ENCODE results near the gene CDK14.

DNA sequence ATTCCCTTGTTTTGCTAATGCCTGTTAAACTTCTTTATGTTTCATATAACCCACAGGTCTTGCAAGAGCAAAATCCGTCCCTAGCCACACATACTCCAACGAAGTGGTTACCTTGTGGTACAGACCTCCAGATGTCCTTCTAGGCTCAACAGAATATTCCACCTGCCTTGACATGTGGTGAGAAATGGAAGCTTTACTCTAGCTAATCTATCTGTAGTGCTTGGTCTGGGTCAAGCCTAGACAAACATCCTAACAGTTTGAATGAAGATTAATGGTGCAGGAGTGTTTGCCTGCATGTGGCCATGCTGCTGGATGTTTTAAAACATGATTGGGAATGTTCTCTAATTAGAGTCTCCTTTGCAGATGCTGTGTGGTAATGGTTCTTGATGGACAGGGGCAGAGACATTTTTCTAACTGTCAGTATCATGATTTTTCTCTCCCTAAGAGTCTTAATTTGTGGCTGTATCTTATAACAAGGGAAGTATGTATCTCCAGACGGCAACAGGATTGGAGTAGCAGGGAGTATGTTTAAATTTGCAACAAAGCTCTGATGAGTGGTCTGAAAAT is 359.6 kb downstream of the CDK14 start:
- TF ChIP-seq ZNF121 (CRISPR knock-in tag; IDR thresholded peaks at IDR 0.05) (no peak), ATF2 (CRISPR knock-in tag; IDR thresholded peaks at IDR 0.05; ENCODE audit: borderline replicate concordance, low read depth) (no peak), RELA (CRISPR knock-in tag; IDR thresholded peaks at IDR 0.05; ENCODE audit: borderline replicate concordance) (no peak), NR1H2 (CRISPR knock-in tag; IDR thresholded peaks at IDR 0.05) (no peak), TCF7 (CRISPR knock-in tag; IDR thresholded peaks at IDR 0.05; ENCODE audit: low read depth) (no peak)
- TF ChIP-seq, protein P1, sequence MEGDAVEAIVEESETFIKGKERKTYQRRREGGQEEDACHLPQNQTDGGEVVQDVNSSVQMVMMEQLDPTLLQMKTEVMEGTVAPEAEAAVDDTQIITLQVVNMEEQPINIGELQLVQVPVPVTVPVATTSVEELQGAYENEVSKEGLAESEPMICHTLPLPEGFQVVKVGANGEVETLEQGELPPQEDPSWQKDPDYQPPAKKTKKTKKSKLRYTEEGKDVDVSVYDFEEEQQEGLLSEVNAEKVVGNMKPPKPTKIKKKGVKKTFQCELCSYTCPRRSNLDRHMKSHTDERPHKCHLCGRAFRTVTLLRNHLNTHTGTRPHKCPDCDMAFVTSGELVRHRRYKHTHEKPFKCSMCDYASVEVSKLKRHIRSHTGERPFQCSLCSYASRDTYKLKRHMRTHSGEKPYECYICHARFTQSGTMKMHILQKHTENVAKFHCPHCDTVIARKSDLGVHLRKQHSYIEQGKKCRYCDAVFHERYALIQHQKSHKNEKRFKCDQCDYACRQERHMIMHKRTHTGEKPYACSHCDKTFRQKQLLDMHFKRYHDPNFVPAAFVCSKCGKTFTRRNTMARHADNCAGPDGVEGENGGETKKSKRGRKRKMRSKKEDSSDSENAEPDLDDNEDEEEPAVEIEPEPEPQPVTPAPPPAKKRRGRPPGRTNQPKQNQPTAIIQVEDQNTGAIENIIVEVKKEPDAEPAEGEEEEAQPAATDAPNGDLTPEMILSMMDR (IDR thresholded peaks at IDR 0.05): no peak
- TF ChIP-seq, protein P2, sequence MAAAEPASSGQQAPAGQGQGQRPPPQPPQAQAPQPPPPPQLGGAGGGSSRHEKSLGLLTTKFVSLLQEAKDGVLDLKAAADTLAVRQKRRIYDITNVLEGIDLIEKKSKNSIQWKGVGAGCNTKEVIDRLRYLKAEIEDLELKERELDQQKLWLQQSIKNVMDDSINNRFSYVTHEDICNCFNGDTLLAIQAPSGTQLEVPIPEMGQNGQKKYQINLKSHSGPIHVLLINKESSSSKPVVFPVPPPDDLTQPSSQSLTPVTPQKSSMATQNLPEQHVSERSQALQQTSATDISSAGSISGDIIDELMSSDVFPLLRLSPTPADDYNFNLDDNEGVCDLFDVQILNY (CRISPR knock-in tag; IDR thresholded peaks at IDR 0.05): no peak
- TF ChIP-seq, protein P3, sequence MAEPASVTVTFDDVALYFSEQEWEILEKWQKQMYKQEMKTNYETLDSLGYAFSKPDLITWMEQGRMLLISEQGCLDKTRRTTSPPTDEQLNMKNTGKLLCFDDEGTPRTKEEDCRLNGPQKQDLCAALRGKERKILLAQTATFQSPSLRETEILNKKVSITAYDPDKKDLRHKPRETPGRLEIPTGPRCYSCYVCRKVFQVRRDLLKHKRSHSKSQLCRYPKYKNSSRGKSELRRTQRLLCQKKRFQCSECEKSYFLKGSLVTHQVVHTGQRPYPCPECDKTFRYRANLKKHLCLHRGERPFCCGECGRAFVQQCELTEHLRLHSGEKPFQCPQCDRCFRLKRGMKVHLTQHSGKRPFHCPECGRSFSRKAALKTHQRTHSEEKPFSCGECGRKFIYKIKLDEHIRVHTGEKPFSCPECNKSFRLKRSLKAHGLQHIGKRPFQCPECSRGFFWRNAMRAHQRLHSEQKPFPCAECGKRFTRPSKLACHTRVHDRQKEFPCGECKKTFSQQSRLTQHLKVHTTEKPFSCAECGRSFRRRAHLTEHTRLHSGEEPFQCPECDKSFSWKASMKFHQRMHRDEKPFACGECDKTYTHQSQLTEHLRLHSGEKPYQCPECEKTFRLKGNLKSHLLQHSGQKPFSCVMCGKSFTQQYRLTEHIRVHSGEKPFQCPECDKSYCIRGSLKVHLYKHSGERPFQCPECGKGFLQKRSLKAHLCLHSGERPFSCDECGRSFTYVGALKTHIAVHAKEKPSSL (CRISPR knock-in tag; conservative IDR thresholded peaks at IDR 0.05): no peak
- TF ChIP-seq, protein P4, sequence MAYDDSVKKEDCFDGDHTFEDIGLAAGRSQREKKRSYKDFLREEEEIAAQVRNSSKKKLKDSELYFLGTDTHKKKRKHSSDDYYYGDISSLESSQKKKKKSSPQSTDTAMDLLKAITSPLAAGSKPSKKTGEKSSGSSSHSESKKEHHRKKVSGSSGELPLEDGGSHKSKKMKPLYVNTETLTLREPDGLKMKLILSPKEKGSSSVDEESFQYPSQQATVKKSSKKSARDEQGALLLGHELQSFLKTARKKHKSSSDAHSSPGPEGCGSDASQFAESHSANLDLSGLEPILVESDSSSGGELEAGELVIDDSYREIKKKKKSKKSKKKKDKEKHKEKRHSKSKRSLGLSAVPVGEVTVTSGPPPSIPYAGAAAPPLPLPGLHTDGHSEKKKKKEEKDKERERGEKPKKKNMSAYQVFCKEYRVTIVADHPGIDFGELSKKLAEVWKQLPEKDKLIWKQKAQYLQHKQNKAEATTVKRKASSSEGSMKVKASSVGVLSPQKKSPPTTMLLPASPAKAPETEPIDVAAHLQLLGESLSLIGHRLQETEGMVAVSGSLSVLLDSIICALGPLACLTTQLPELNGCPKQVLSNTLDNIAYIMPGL (CRISPR knock-in tag; IDR thresholded peaks at IDR 0.05): no peak
- TF ChIP-seq, protein P5, sequence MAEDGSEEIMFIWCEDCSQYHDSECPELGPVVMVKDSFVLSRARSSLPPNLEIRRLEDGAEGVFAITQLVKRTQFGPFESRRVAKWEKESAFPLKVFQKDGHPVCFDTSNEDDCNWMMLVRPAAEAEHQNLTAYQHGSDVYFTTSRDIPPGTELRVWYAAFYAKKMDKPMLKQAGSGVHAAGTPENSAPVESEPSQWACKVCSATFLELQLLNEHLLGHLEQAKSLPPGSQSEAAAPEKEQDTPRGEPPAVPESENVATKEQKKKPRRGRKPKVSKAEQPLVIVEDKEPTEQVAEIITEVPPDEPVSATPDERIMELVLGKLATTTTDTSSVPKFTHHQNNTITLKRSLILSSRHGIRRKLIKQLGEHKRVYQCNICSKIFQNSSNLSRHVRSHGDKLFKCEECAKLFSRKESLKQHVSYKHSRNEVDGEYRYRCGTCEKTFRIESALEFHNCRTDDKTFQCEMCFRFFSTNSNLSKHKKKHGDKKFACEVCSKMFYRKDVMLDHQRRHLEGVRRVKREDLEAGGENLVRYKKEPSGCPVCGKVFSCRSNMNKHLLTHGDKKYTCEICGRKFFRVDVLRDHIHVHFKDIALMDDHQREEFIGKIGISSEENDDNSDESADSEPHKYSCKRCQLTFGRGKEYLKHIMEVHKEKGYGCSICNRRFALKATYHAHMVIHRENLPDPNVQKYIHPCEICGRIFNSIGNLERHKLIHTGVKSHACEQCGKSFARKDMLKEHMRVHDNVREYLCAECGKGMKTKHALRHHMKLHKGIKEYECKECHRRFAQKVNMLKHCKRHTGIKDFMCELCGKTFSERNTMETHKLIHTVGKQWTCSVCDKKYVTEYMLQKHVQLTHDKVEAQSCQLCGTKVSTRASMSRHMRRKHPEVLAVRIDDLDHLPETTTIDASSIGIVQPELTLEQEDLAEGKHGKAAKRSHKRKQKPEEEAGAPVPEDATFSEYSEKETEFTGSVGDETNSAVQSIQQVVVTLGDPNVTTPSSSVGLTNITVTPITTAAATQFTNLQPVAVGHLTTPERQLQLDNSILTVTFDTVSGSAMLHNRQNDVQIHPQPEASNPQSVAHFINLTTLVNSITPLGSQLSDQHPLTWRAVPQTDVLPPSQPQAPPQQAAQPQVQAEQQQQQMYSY (CRISPR knock-in tag; IDR thresholded peaks at IDR 0.05): no peak
- TF ChIP-seq, protein P6, sequence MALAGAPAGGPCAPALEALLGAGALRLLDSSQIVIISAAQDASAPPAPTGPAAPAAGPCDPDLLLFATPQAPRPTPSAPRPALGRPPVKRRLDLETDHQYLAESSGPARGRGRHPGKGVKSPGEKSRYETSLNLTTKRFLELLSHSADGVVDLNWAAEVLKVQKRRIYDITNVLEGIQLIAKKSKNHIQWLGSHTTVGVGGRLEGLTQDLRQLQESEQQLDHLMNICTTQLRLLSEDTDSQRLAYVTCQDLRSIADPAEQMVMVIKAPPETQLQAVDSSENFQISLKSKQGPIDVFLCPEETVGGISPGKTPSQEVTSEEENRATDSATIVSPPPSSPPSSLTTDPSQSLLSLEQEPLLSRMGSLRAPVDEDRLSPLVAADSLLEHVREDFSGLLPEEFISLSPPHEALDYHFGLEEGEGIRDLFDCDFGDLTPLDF (CRISPR knock-in tag; IDR thresholded peaks at IDR 0.05): no peak
